ENCODE measurements around the gene LMBR1. TPM values are rescaled to one million over a fixed set of nuclear protein-coding genes. Genes with fewer than 3 reads are reported as not detected.
"Not testable (repeated sequence)": the region's sequence is repeated elsewhere in the genome, so short reads cannot be mapped to it uniquely, and the experiment has no call there.

LMBR1 gene
- polyA plus RNA-seq, 3 donors = 14.8 to 24.4 (median 21.2) TPM

DNA sequence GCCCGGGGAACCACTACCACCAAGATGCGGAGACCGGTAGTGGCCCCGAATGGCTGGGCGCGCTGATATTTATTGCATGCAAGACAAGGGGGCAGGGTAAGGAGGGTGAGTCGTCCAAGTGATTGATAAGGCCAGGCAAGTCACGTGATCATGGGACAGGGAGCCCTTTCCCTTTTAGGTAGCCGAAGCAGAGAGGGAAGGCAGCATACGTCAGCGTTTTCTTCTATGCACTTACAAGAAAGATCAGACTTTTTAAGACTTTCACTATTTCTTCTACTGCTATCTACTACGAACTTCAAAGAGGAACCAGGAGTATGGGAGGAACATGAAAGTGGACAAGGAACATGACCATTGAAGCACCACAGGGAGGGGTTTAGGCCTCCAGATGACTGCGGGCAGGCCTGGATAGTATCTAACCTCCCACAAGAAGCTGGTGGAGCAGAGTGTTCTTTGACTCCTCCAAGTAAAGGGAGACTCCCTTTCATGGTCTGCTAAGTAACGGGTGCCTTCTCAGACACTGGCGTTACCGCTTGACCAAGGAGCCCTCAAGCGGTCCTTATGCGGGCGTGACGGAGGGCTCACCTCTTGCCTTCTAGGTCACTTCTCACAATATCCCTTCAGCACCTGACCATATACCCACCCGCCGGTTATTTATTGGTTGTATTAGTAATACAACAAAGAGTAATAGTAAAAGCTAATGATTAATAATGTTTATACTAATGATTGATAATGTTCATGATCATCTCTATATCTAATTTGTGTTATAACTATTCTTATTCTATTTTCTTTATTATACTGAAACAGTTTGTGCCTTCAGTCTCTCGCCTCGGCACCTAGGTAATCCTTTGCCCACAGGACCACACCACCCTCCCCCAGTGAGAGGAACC, 27.7 kb upstream of the LMBR1 start:
- not testable (repeated sequence) for H2AFZ ChIP-seq (ENCODE audit: insufficient read depth, low read depth, low read length, poor library complexity, severe bottlenecking); H3K4me3 Mint-ChIP-seq; H3K4me2 ChIP-seq (replicated peaks; ENCODE audit: extremely low read depth, low read length, poor library complexity, severe bottlenecking)

DNA sequence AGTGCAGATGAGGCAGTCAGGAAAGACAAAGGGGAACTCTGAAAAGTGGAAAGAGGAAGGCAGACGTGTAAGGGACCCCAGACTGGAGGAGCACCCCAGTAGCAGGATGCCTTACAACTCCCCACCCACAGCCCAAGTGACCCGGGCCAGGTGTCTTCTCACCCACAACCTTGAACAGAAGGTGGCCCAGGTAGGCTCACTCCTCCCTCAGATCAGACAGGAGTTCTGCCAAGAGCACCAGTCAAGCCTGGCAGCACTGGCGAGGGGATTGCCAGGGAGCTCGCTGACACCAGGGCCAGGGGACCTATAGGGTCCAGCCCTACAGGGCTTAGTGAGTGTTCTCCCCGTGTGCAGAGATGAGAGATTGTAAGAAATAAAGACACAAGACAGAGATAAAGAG, 27.1 kb upstream of the LMBR1 start:
- H3K9ac ChIP-seq (ENCODE audit: insufficient read depth, low read length, poor library complexity, severe bottlenecking) = no peak overlapping the region
- H3K36me3 ChIP-seq (replicated peaks in 1 of 2; ENCODE audit: control insufficient read depth in 1 of 2, insufficient read depth in 2 of 2, low read length in 2 of 2) = no peaks in the 10 kb centered on the region
- H3K36me3 Mint-ChIP-seq = no peaks in the 10 kb centered on the region
- no peak overlapping the region for H3K4me3 Mint-ChIP-seq
- H3K9me3 ChIP-seq (replicated peaks in 1 of 2; ENCODE audit: control insufficient read depth in 1 of 2, insufficient read depth in 1 of 2, low read length in 2 of 2) = peaks cover 0 to 4% of the 10 kb centered on the region in 2 donors
- no peak overlapping the region for H3K27ac Mint-ChIP-seq
- no peak overlapping the region for H3K4me2 ChIP-seq (replicated peaks; ENCODE audit: extremely low read depth, low read length, poor library complexity, severe bottlenecking)
- no peak overlapping the region for H3K27ac ChIP-seq (ENCODE audit: low read depth in 1 of 2, low read length in 2 of 2)
- H3K9me3 Mint-ChIP-seq = peaks cover 3 to 8% (median 5%) of the 10 kb centered on the region in 7 donors
- intact Hi-C loops (cut with micrococcal nuclease) = no loop called here
- no peak for DNase-seq
- TF ChIP-seq, protein P1, sequence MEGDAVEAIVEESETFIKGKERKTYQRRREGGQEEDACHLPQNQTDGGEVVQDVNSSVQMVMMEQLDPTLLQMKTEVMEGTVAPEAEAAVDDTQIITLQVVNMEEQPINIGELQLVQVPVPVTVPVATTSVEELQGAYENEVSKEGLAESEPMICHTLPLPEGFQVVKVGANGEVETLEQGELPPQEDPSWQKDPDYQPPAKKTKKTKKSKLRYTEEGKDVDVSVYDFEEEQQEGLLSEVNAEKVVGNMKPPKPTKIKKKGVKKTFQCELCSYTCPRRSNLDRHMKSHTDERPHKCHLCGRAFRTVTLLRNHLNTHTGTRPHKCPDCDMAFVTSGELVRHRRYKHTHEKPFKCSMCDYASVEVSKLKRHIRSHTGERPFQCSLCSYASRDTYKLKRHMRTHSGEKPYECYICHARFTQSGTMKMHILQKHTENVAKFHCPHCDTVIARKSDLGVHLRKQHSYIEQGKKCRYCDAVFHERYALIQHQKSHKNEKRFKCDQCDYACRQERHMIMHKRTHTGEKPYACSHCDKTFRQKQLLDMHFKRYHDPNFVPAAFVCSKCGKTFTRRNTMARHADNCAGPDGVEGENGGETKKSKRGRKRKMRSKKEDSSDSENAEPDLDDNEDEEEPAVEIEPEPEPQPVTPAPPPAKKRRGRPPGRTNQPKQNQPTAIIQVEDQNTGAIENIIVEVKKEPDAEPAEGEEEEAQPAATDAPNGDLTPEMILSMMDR (IDR thresholded peaks at IDR 0.05) = no peak
- WGBS (ENCODE audit: insufficient coverage) = 83% methylated on average over 3 of the region's 5 CpGs
- H4K20me1 ChIP-seq (ENCODE audit: insufficient read depth, low read length) = no peaks in the 10 kb centered on the region
- no peak overlapping the region for H2AFZ ChIP-seq (ENCODE audit: insufficient read depth, low read depth, low read length, poor library complexity, severe bottlenecking)
- no peak overlapping the region for H3K4me3 ChIP-seq (replicated peaks in 1 of 3; ENCODE audit: low read depth in 2 of 3, low read length in 3 of 3)
- H3K27me3 ChIP-seq (ENCODE audit: control insufficient read depth in 2 of 2, insufficient read depth in 2 of 2, low read length in 2 of 2) = no peaks in the 10 kb centered on the region
- peaks cover 8 to 40% (median 22%) of the 10 kb centered on the region in 3 donors for H3K27me3 Mint-ChIP-seq (ENCODE audit: low read depth in 3 of 3)
- H3K79me2 ChIP-seq (ENCODE audit: insufficient read depth, low read length) = no peaks in the 10 kb centered on the region
- H3K4me1 Mint-ChIP-seq = peaks cover 10% of the 10 kb centered on the region
- no peaks in the 10 kb centered on the region for H3K4me1 ChIP-seq (ENCODE audit: control insufficient read depth in 1 of 2, insufficient read depth in 2 of 2, low read length in 2 of 2)

More for the DNA sequence above, 27.7 kb upstream of the LMBR1 start:
- H3K4me3 ChIP-seq (replicated peaks in 1 of 3; ENCODE audit: low read depth in 2 of 3, low read length in 3 of 3); DNase-seq; H3K36me3 ChIP-seq (replicated peaks in 1 of 2; ENCODE audit: control insufficient read depth in 1 of 2, insufficient read depth in 2 of 2, low read length in 2 of 2); H3K27ac ChIP-seq (ENCODE audit: low read depth in 1 of 2, low read length in 2 of 2); H3K9ac ChIP-seq (ENCODE audit: insufficient read depth, low read length, poor library complexity, severe bottlenecking); H3K79me2 ChIP-seq (ENCODE audit: insufficient read depth, low read length); H3K9me3 Mint-ChIP-seq; H3K36me3 Mint-ChIP-seq; H3K4me1 ChIP-seq (ENCODE audit: control insufficient read depth in 1 of 2, insufficient read depth in 2 of 2, low read length in 2 of 2); H4K20me1 ChIP-seq (ENCODE audit: insufficient read depth, low read length); H3K27me3 ChIP-seq (ENCODE audit: control insufficient read depth in 2 of 2, insufficient read depth in 2 of 2, low read length in 2 of 2); H3K4me1 Mint-ChIP-seq; H3K9me3 ChIP-seq (replicated peaks in 1 of 2; ENCODE audit: control insufficient read depth in 1 of 2, insufficient read depth in 1 of 2, low read length in 2 of 2); intact Hi-C loops (cut with micrococcal nuclease): not testable (repeated sequence)
- WGBS (ENCODE audit: insufficient coverage) = 80% methylated on average over 11 of the region's 24 CpGs
- Mint-ChIP-seq H3K27ac (peak overlapping the region in 1 of 7 donors; percentile 8), H3K27me3 (ENCODE audit: low read depth in 3 of 3) (peaks cover 8 to 40% (median 19%) of the 10 kb centered on the region in 3 donors)

Measured in CD14-positive monocyte (primary cell).